ENCODE data around the gene CDK2AP2. TPM values are rescaled to one million over a fixed set of nuclear protein-coding genes. Genes with fewer than 3 reads are reported as not detected.
"Not testable (repeated sequence)": the region's sequence is repeated elsewhere in the genome, so short reads cannot be mapped to it uniquely, and the experiment has no call there.

CDK2AP2 gene
- total RNA-seq, 2 experiments from 2014 or later = 64.1 to 68.7 TPM

DNA sequence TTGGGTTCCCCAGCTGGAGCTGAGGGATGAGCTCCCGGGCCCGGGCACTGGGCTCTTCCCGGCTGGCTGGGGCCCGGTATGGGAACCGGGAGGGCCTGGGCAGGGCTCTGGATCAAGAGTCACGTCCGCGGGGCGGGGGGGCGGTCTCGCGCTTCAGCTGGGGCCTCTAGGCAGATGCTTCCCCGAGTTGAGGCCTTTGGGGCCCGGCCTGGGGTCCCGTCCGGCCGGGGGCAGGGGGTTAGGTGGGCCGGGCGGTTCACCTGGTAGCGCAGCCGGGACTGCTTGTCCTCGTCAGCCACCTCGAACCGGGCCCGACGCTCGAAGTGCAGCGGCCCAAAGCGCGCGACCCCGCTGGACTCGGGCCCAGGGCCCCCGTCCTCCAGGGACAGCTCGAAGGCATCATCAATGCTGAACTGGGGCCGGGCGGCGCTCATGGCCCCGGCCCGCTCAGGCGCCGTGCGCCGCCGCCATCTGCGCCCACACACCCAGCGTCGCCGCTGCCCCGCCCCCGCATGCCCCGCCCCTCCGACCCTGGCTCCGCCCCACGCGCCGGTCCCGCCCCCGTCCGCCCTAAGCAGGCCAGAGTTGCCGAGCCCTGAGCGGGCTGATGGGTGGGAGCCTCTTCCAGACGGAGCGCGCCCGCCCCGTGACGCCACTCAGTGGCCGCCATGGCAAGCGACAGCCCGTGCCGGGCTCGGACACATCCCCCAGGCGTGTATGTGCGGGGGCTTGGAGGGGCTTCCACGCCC, 39.0 kb downstream of the CDK2AP2 start, which contains the start of gene TMEM134:
Gene TMEM134 (minus strand): TSS at position 493 of the 749 bp plus-strand sequence. CDS start 59 bp downstream, at position 434.
- DNase-seq (peak; percentile 97), ATAC-seq (peak; percentile 78)
- peak within 1 kb of the TSS; percentile 82 for H3K4me3 Mint-ChIP-seq
- ChIA-PET CTCF (interaction anchor here (0.6 to 2.0 kb wide), 11 partner anchors 14 to 229 kb away, joined by 3 to 9 read pairs (median 3); partner anchors contain the start of genes AIP and PPP1CA), POLR2A (interaction anchor here (1.0 kb wide), 1 partner anchor 16 kb away, joined by 3 read pairs; no protein-coding TSS in a partner anchor)
- H3K27me3 Mint-ChIP-seq = no peaks in the 10 kb centered on the region
- intact Hi-C loops (cut with DNase I, micrococcal nuclease) = loop anchor here (1.0 to 5.0 kb wide), 15 partner anchors 13 to 336 kb away; partner anchors contain the start of genes PPP1CA (in 2 of the 2), RPS6KB2 (in 2 of the 2), NDUFV1 (in 1 of the 2) and POLD4 (in 1 of the 2)
- peaks cover 9% of the 10 kb centered on the region for H3K36me3 Mint-ChIP-seq (ENCODE audit: low read depth)
- H3K9me3 Mint-ChIP-seq (ENCODE audit: low read depth) = no peaks in the 10 kb centered on the region
- H3K27ac Mint-ChIP-seq = peak within 1 kb of the TSS; percentile 86
- peaks cover 24% of the 10 kb centered on the region for H3K4me1 Mint-ChIP-seq

DNA sequence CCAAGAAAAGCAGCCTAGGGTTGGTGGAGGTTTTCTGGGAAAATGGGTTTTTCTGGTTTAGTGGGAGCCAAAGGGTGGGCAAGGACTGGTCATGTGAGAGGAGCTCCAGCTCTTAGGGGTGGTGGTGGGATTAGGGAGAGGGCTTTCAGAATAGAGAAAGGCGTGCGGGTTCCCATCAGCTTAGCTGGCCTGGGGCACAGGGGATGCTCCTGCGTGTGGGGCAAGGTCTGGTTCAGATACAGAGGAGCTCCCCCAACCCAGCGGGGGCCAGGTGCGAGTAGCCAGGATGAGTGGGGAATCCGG, 39.6 kb downstream of the CDK2AP2 start:
- H3K27me3 Mint-ChIP-seq = no peaks in the 10 kb centered on the region
- peak overlapping the region; percentile 78 for H3K27ac Mint-ChIP-seq
- ChIA-PET CTCF (interaction anchor here (0.7 to 2.0 kb wide), 9 partner anchors 15 to 229 kb away, joined by 3 to 9 read pairs (median 4); partner anchors contain the start of gene AIP), POLR2A (interaction anchor here (0.8 to 1.0 kb wide), 2 partner anchors 16 to 151 kb away, joined by 3 to 4 read pairs; no protein-coding TSS in a partner anchor)
- peaks cover 9% of the 10 kb centered on the region for H3K36me3 Mint-ChIP-seq (ENCODE audit: low read depth)
- DNase-seq (peak; percentile 62), ATAC-seq (peak; percentile 4)
- peak overlapping the region; percentile 82 for H3K4me3 Mint-ChIP-seq
- H3K9me3 Mint-ChIP-seq (ENCODE audit: low read depth) = no peaks in the 10 kb centered on the region
- intact Hi-C loops (cut with DNase I, micrococcal nuclease) = loop anchor here in 1 of 2 experiments (2.0 to 5.0 kb wide), 2 partner anchors 22 to 41 kb away; partner anchors contain the start of gene RPS6KB2
- peaks cover 24% of the 10 kb centered on the region for H3K4me1 Mint-ChIP-seq

DNA sequence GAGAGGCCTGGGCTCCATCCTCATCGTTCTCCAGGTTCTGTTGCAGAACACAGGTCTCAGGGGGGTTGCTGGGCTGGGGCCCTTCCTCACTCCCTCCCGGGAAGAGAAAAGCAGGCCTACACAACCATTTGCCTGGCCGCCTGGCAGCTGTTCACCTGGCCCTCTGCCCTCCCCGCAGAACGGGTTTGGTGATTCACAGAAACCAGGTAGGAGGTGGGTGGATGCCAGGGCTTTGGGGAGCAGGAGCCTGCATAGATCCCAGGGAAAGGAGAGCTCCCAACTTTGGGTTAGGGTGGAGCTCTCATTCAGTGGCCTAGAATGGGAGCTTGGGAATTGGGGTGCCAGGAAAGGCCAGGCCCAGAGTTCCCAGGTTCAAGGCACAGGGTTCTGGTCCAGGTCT, 39.9 kb downstream of the CDK2AP2 start:
- CTCF ChIA-PET = interaction anchor here (0.6 to 2.0 kb wide), 10 partner anchors 15 to 228 kb away, joined by 3 to 9 read pairs (median 4); partner anchors contain the start of gene AIP

DNA sequence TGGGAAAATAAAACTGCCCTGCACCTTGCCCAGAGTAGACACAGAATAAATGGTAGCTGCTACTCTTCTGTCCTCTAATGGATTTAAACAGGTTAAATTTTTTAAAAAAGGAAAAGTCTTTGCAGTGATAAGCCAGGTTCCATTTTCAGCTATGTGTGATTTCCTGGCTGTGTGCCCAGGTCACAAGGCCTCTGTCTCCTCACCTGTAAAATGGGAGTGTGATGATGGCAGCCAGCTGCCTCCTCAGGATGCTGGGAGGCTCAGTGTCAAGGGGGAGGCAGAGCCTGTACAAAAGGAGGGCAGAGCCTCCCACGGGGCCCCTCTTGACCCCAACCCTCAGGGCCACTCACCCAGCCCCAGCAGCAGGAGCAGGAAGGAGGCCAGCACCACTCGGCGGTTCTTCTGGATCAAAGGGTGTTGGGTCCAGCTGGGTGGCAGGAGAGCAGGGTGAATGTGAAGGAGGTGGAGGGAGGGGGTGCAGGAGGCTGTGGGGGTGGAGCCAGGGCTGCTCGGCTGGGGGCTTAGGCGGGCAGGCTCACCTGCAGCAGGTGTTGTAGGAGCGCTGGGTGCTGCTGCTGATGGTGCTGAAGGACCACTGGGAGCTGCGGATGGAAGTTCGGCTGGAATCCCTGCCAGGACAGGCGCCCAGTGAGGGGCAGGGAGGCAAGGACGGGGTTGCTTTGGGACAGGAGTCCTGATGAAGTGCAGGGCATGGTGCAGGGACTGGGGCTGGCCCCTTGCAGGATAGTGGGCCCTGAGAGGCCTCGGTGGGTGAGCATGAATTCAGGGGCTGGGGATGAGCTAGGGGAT, 40.8 kb downstream of the CDK2AP2 start:
- ATAC-seq = no peak
- Mint-ChIP-seq H3K27ac (peak overlapping the region; percentile 78), H3K9me3 (ENCODE audit: low read depth) (no peaks in the 10 kb centered on the region), H3K4me1 (peaks cover 24% of the 10 kb centered on the region), H3K27me3 (no peaks in the 10 kb centered on the region), H3K36me3 (ENCODE audit: low read depth) (peaks cover 9% of the 10 kb centered on the region), H3K4me3 (peak overlapping the region; percentile 82)
- CTCF ChIA-PET = interaction anchor here (0.6 to 1.3 kb wide), 4 partner anchors 20 to 122 kb away, joined by 3 to 6 read pairs (median 3); no protein-coding TSS in a partner anchor
- DNase-seq = no peak
- intact Hi-C loops (cut with DNase I, micrococcal nuclease) = loop anchor here in 1 of 2 experiments (5.0 kb wide), 1 partner anchor 40 kb away; the partner anchor contains the start of gene RPS6KB2
- POLR2A ChIA-PET = interaction anchor here (0.7 to 0.8 kb wide), 2 partner anchors 63 to 149 kb away, joined by 3 to 4 read pairs; partner anchors contain the start of gene TBC1D10C

More for the DNA sequence above, 39.9 kb downstream of the CDK2AP2 start:
- POLR2A ChIA-PET = interaction anchor here (0.7 to 1.0 kb wide), 3 partner anchors 17 to 150 kb away, joined by 3 to 4 read pairs (median 3); partner anchors contain the start of gene TBC1D10C
- intact Hi-C loops (cut with DNase I, micrococcal nuclease) = loop anchor here in 1 of 2 experiments (2.0 to 5.0 kb wide), 2 partner anchors 21 to 41 kb away; partner anchors contain the start of gene RPS6KB2
- ATAC-seq = no peak
- Mint-ChIP-seq H3K36me3 (ENCODE audit: low read depth) (peaks cover 9% of the 10 kb centered on the region), H3K27me3 (no peaks in the 10 kb centered on the region), H3K4me3 (peak overlapping the region; percentile 82), H3K27ac (peak overlapping the region; percentile 78), H3K4me1 (peaks cover 24% of the 10 kb centered on the region), H3K9me3 (ENCODE audit: low read depth) (no peaks in the 10 kb centered on the region)
- peak; percentile 72 for DNase-seq

DNA sequence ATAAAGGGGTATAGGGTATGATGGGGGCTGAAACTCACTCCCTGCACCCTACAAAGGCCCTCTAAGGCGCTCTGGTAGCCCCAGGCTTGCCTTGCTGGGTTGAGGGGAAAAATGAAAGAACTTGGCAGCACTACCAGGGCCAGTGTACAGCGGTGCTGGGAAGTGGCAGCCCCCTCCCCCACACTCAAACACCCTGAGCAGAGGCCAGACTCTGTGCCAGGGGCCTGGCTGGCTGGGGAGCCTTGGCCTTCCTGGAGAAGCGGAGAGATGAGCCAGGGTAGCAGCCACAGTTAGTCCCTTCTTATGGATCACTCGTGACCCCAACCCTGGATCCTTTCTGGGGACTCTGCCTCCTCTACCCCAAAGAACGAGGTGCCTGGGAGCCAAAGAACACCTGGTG, 41.6 kb downstream of the CDK2AP2 start:
- ChIA-PET POLR2A (no interaction called here), CTCF (no interaction called here)
- ATAC-seq = no peak
- Mint-ChIP-seq H3K36me3 (ENCODE audit: low read depth) (peaks cover 9% of the 10 kb centered on the region), H3K9me3 (ENCODE audit: low read depth) (no peaks in the 10 kb centered on the region), H3K4me1 (peaks cover 24% of the 10 kb centered on the region), H3K4me3 (no peak overlapping the region), H3K27me3 (no peaks in the 10 kb centered on the region), H3K27ac (peak overlapping the region; percentile 51)
- intact Hi-C loops (cut with DNase I, micrococcal nuclease) = loop anchor here in 1 of 2 experiments (5.0 kb wide), 1 partner anchor 39 kb away; the partner anchor contains the start of gene RPS6KB2
- no peak for DNase-seq

DNA sequence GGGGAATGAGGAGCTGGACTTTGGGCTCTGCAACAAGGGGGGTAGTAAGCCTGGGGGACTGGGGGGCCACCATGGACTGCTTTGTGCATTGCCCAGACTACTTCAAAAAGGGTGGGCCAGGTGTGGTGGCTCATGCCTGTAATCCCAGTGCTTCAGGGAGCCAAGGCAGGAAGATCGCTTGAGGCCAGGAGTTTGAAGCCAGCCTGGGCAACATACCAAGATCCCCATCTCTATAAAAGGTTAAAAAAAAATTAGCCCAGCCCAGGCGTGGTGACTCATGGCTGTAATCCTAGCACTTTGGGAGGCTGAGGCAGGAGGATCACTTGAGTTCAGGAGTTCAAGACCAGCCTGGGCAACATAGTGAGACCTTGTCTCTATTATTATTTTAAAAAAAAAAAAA, 42.4 kb downstream of the CDK2AP2 start:
- peak overlapping the region; percentile 84 for H3K4me3 Mint-ChIP-seq
- ChIA-PET POLR2A (interaction anchor here (1.2 kb wide), 1 partner anchor 64 kb away, joined by 4 read pairs; the partner anchor contains the start of gene PPP1CA), CTCF (interaction anchor here (0.6 to 1.2 kb wide), 4 partner anchors 8 to 42 kb away, joined by 3 to 5 read pairs (median 4); partner anchors contain the start of gene CDK2AP2)
- not testable (repeated sequence) for H3K9me3 Mint-ChIP-seq (ENCODE audit: low read depth); H3K27me3 Mint-ChIP-seq; H3K36me3 Mint-ChIP-seq (ENCODE audit: low read depth); ATAC-seq
- intact Hi-C loops (cut with DNase I, micrococcal nuclease) = loop anchor here in 1 of 2 experiments (2.0 to 5.0 kb wide), 2 partner anchors 27 to 38 kb away; partner anchors contain the start of gene RPS6KB2
- peaks cover 24% of the 10 kb centered on the region for H3K4me1 Mint-ChIP-seq
- DNase-seq = peak; percentile 24
- peak overlapping the region; percentile 94 for H3K27ac Mint-ChIP-seq

DNA sequence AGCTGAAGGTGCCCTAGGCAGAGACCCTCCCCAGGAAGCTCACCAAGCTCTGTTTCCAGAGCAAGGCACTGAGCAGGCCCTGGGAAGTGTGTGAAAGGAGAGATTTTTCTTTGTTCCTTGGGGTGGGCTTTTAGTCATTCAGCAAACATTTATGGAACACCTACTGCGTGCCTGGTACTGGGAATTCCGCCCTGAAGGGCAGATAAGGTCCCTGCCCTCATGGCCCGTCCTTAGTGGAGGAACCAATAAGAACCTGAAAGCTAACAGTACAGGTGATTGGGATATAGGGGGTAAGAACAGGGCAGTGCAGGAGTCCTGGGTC, 42.8 kb downstream of the CDK2AP2 start:
- Mint-ChIP-seq H3K9me3 (ENCODE audit: low read depth) (no peaks in the 10 kb centered on the region), H3K27me3 (no peaks in the 10 kb centered on the region), H3K27ac (peak overlapping the region; percentile 94), H3K36me3 (ENCODE audit: low read depth) (peaks cover 9% of the 10 kb centered on the region), H3K4me3 (peak overlapping the region; percentile 84), H3K4me1 (peaks cover 26% of the 10 kb centered on the region)
- ChIA-PET CTCF (interaction anchor here (0.6 to 1.2 kb wide), 5 partner anchors 8 to 42 kb away, joined by 3 to 5 read pairs (median 4); partner anchors contain the start of gene CDK2AP2), POLR2A (interaction anchor here (0.5 to 1.2 kb wide), 2 partner anchors 63 to 843 kb away, joined by 4 read pairs; partner anchors contain the start of gene PPP1CA)
- intact Hi-C loops (cut with DNase I, micrococcal nuclease) = loop anchor here in 1 of 2 experiments (2.0 to 5.0 kb wide), 2 partner anchors 26 to 38 kb away; partner anchors contain the start of gene RPS6KB2
- DNase-seq = no peak
- no peak for ATAC-seq

DNA sequence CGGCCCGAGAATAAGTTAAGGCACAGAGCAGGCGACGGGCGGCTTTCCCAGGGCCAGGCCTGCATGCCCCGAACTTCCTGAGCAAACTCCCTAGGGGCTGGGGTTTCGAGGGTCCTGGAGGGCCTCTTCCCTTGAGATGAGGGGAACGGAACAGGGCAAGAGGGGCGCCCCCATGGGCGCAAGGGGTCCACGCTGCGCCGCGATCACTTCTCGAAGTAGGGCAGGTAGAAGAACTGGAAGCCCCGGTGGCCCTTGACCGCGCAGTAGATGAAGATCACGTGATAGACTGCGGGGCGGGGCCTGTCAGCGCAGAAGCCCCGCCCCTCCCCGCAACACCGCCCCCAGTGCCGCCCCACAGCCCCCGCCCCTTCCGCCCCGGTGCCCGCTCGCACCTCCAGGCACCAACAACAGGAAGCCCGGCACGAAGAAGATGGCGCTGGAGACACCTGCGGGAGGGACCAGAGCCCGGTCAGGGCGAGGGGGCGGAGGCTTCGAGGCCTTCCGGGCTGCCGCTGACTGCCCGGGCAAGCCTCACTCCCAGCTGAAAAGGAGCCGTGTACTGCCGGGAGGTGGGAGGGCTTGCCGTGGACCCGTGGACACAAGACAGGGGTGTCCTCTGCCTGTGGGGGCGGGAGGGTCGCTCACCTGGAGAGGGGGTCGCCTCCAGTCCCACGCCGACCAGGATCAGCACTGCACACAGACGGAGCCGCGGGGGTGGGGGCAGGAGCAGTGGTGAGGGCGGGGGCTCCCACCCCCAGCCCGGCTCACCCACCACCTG, 43.4 kb downstream of the CDK2AP2 start:
- intact Hi-C loops (cut with DNase I, micrococcal nuclease) = loop anchor here (1.0 to 5.0 kb wide), 10 partner anchors 18 to 111 kb away; partner anchors contain the start of genes RPS6KB2 (in 2 of the 2), AIP (in 1 of the 2), CDK2AP2 (in 1 of the 2) and POLD4 (in 1 of the 2)
- CTCF ChIA-PET = interaction anchor here (0.6 to 1.2 kb wide), 5 partner anchors 9 to 43 kb away, joined by 3 to 5 read pairs (median 4); partner anchors contain the start of gene CDK2AP2
- peak overlapping the region; percentile 84 for H3K4me3 Mint-ChIP-seq

DNA sequence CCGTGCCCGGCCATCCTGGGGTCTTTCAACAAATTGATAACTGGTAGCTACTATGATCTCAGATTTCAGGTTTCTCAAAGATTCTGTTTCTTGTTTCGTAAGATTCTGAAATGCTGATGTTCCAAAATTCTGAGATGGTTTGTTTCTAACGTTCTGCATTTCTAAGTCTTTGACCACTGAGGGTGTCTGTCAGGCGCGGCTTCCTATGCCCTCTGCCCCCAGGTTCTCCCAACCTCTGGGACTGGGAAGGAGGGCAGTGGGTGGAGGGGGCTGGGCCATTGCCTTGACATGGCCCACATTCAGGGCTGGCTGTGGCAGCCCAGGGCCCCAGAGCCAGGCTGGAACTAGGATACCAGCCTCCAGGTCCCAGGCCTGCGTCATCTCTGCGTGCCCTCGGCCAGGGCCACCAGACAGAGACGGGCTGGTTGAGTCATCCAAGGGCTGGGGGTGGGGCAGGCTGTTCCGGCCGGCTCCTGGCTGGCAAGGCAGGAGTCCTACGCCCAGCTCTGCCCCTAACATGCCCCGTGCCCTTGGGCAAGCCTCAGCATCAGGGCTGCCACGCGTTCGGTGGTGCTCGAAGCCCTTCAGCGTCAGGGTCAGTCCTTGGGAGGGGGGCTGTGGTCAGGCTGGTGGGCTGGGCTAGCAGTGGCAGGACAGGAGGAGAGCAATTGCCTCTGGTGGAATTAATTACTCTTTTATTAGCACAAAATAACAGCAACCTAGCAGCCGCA, 44.1 kb downstream of the CDK2AP2 start:
- peak overlapping the region; percentile 84 for H3K4me3 Mint-ChIP-seq
- H3K9me3 Mint-ChIP-seq (ENCODE audit: low read depth) = no peaks in the 10 kb centered on the region
- H3K4me1 Mint-ChIP-seq = peaks cover 29% of the 10 kb centered on the region
- ChIA-PET POLR2A (no interaction called here), CTCF (interaction anchor here (0.6 kb wide), 1 partner anchor 68 kb away, joined by 3 read pairs; no protein-coding TSS in a partner anchor)
- H3K27me3 Mint-ChIP-seq = no peaks in the 10 kb centered on the region
- DNase-seq (peak; percentile 37), ATAC-seq (no peak)
- H3K27ac Mint-ChIP-seq = peak overlapping the region; percentile 94
- intact Hi-C loops (cut with DNase I, micrococcal nuclease) = loop anchor here (1.0 to 2.0 kb wide), 9 partner anchors 18 to 111 kb away; partner anchors contain the start of genes AIP (in 1 of the 2), CDK2AP2 (in 1 of the 2), POLD4 (in 1 of the 2) and PPP1CA (in 1 of the 2)
- peaks cover 9% of the 10 kb centered on the region for H3K36me3 Mint-ChIP-seq (ENCODE audit: low read depth)

More for the DNA sequence above, 43.4 kb downstream of the CDK2AP2 start:
- ATAC-seq (peak; percentile 84), DNase-seq (peak; percentile 97)
- peaks cover 29% of the 10 kb centered on the region for H3K4me1 Mint-ChIP-seq
- peaks cover 9% of the 10 kb centered on the region for H3K36me3 Mint-ChIP-seq (ENCODE audit: low read depth)
- no peaks in the 10 kb centered on the region for H3K9me3 Mint-ChIP-seq (ENCODE audit: low read depth)
- POLR2A ChIA-PET = interaction anchor here (0.5 to 1.2 kb wide), 2 partner anchors 63 to 843 kb away, joined by 4 read pairs; partner anchors contain the start of gene PPP1CA
- H3K27me3 Mint-ChIP-seq = no peaks in the 10 kb centered on the region
- H3K27ac Mint-ChIP-seq = peak overlapping the region; percentile 94
